K562 (cell line): ENCODE results near the gene ACSM6. TPM values are rescaled to one million over a fixed set of nuclear protein-coding genes. Genes with fewer than 3 reads are reported as not detected.

Experiments
- CREM ChIP-seq: IDR thresholded peaks from 2 replicates; pipeline ENCODE4 v1.6.1; 2014; ENCODE audit warnings: antibody characterized with exemption, low read depth
- DEAF1 ChIP-seq: fragments of 450-650 bp; formaldehyde crosslinking; IDR thresholded peaks from 2 replicates; pipeline ENCODE4 v1.4.0; 2020; ENCODE audit warnings: mild to moderate bottlenecking, moderate library complexity
- E2F1 ChIP-seq: sonication (generic); formaldehyde crosslinking; IDR thresholded peaks from 2 replicates; pipeline ENCODE4 v1.8.1; 2023; ENCODE audit warnings: mild to moderate bottlenecking, missing genetic modification reagents, moderate library complexity
- ELF2 ChIP-seq: fragments of 250-450 bp; sonication (Bioruptor Pico); IDR thresholded peaks from 2 replicates; pipeline ENCODE4 v1.5.0; 2021; ENCODE audit warnings: mild to moderate bottlenecking
- ETV1 ChIP-seq: fragments of 450-650 bp; conservative IDR thresholded peaks from 2 replicates; pipeline ENCODE4 v1.6.1; 2016; ENCODE audit warnings: missing genetic modification characterization, control low read depth, low read depth, missing compliant biosample characterization
- KLF13 ChIP-seq: fragments of 450-650 bp; IDR thresholded peaks from 2 replicates; pipeline ENCODE4 v1.6.1; 2016; ENCODE audit warnings: missing genetic modification characterization, low read depth, mild to moderate bottlenecking, missing compliant biosample characterization, moderate library complexity, borderline replicate concordance
- NCOA1 ChIP-seq: fragments of 450-650 bp; IDR thresholded peaks from 2 replicates; pipeline ENCODE4 v1.6.1; 2016; ENCODE audit warnings: low read depth
- NR2C2 ChIP-seq, 2 experiments: fragments of 200-800 bp in 1 of 2; sonication (Bioruptor generic) in 1 of 2; sonication (generic) in 1 of 2; formaldehyde crosslinking in 1 of 2; IDR thresholded peaks; 2 replicates each; pipeline versions ENCODE4 v1.6.1 to v1.8.0; 2016 to 2022; ENCODE audit warnings: mild to moderate bottlenecking in 1 of 2, missing compliant biosample characterization in 1 of 2, missing genetic modification characterization in 1 of 2, missing genetic modification reagents in 1 of 2
- PHF20 ChIP-seq: fragments of 450-650 bp; IDR thresholded peaks from 2 replicates; pipeline ENCODE4 v1.6.1; 2018; ENCODE audit not compliant: partially characterized antibody
- PML ChIP-seq: IDR thresholded peaks from 2 replicates; pipeline ENCODE4 v1.6.1; 2012; ENCODE audit warnings: low read length, inconsistent platforms
- SIN3B ChIP-seq: fragments of 450-650 bp; IDR thresholded peaks from 2 replicates; pipeline ENCODE4 v1.6.1; 2017; ENCODE audit warnings: low read depth, mild to moderate bottlenecking, moderate library complexity
- TBP ChIP-seq: optimal IDR thresholded peaks from 2 replicates; pipeline ENCODE3; 2011; ENCODE audit warnings: low read depth, low read length, improper control_type of control experiment
- XRCC5 ChIP-seq: fragments of 200-400 bp; formaldehyde crosslinking; IDR thresholded peaks from 2 replicates; pipeline ENCODE4 v1.6.1; 2017; ENCODE audit warnings: low read depth, mild to moderate bottlenecking, low read length
- ZBTB40 ChIP-seq, 2 experiments: fragments of 450-650 bp in 1 of 2; sonication (generic) in 1 of 2; formaldehyde crosslinking in 1 of 2; IDR thresholded peaks; 2 replicates each; pipeline versions ENCODE4 v1.7.1 to v1.9.0; 2016 to 2022; ENCODE audit warnings: inconsistent platforms in 1 of 2, mild to moderate bottlenecking in 1 of 2, missing genetic modification reagents in 1 of 2
- polyA plus RNA-seq, 8 experiments: library from polyadenylated mRNA; depleted of rRNA in 4 of 8; stranded (reverse) in 5 of 8; unstranded in 3 of 8; fragments of >200 nt; fragmentation: Nextera tagmentation in 2 of 8; fragmentation: Illumina TruSeq in 1 of 8; extraction: Ambion mirVana in 2 of 8; extraction: Trizol in 1 of 8; gene quantifications; 2 replicates each; pipeline versions ENCODE4 v1.2.1 to v1.2.3, GENCODE V29; 2011 to 2014; ENCODE audit warnings: inconsistent platforms in 1 of 8, missing spikeins in 1 of 8
- total RNA-seq, 7 experiments: library from RNA; depleted of rRNA in 6 of 7; stranded (reverse); fragments of >200 nt in 6 of 7; fragmentation: Illumina TruSeq in 2 of 7; extraction: Trizol in 2 of 7; gene quantifications; 2 replicates each; pipeline versions ENCODE4 v1.2.1 to v1.2.3, GENCODE V29; 2011 to 2021; ENCODE audit warnings: low replicate concordance in 1 of 7

The ACSM6 gene
- total and polyA plus RNA-seq, 9 of the 15 experiments (the other 6 are each of a cell fraction or from before 2014, with no cell fraction given), result not detected

- TF ChIP-seq ZBTB40 (IDR thresholded peaks at IDR 0.05) (peak; percentile 48), ZBTB40 (CRISPR knock-in tag; IDR thresholded peaks at IDR 0.05) (no peak), XRCC5 (peak; percentile 67; the same call in 1 of the 2 replicates), TBP (peak; percentile 36), KLF13 (tag) (no peak), NR2C2 (CRISPR knock-in tag; IDR thresholded peaks at IDR 0.05) (no peak), NR2C2 (tag; IDR thresholded peaks at IDR 0.05) (peak; percentile 36; the same call in 1 of the 2 replicates), ELF2 (peak; percentile 67; the same call in 1 of the 2 replicates), E2F1 (CRISPR knock-in tag) (no peak), DEAF1 (CRISPR knock-in tag) (peak; percentile 51), NCOA1 (no peak), ETV1 (tag) (peak; percentile 57), SIN3B (peak; percentile 35; the same call in 1 of the 2 replicates), PHF20 (peak; percentile 65), CREM (peak; percentile 61), PML (peak; percentile 37; the same call in 1 of the 2 replicates)
Measured at GRCh38 chr10:95183271-95184230, 10.5 kb upstream of the ACSM6 start (continued).
